Thyroid gland (tissue), 4 donors: Measurements from ENCODE around the gene LAMP2. TPM values are rescaled to one million over a fixed set of nuclear protein-coding genes. Genes with fewer than 3 reads are reported as not detected.

Experiments used
- DNase-seq, 2 donors: peaks; one replicate each; pipeline ENCODE4 v3.0.0-alpha.2; 2019
- H3K27ac ChIP-seq, 3 donors: fragments of 200-600 bp; sonication (generic); 1 replicate in 2 of 3; 2 replicates in 1 of 3; pipeline ENCODE4 v1.5.1; 2016 to 2019; ENCODE audit warnings: mild to moderate bottlenecking in 1 of 3, moderate library complexity in 1 of 3
- H3K27me3 ChIP-seq: fragments of 200-600 bp; sonication (generic); one replicate; pipeline ENCODE4 v1.5.1; 2019
- H3K36me3 ChIP-seq, 2 donors: fragments of 200-600 bp; sonication (generic); one replicate each; pipeline ENCODE4 v1.5.1; 2016 to 2019
- H3K4me1 ChIP-seq, 2 donors: fragments of 200-600 bp; sonication (generic); one replicate each; pipeline ENCODE4 v1.5.1; 2017 to 2019
- H3K4me3 ChIP-seq, 3 donors: fragments of 200-600 bp; sonication (generic); replicated peaks in 1 of 3; 1 replicate in 2 of 3; 2 replicates in 1 of 3; pipeline ENCODE4 v1.5.1; 2016; ENCODE audit warnings: mild to moderate bottlenecking in 1 of 3
- H3K9me3 ChIP-seq: fragments of 200-600 bp; sonication (generic); one replicate; pipeline ENCODE4 v1.5.1; 2017
- CTCF ChIP-seq, 6 experiments: fragments of 200-600 bp in 3 of 6; fragments of 450-650 bp in 3 of 6; sonication (generic) in 3 of 6; IDR thresholded peaks; one replicate each; pipeline ENCODE4 v1.5.1; 2016 to 2019; ENCODE audit warnings: antibody characterized with exemption in 6 of 6, mild to moderate bottlenecking in 2 of 6, inconsistent platforms in 1 of 6, moderate library complexity in 1 of 6
- POLR2A ChIP-seq, 2 donors: fragments of 450-650 bp; IDR thresholded peaks; one replicate each; pipeline ENCODE4 v1.6.1; 2017; ENCODE audit warnings: antibody characterized with exemption in 2 of 2, mild to moderate bottlenecking in 2 of 2, moderate library complexity in 1 of 2
- WGBS, 2 donors: methylation state at CpG; one replicate each; pipeline ENCODE4 v1.1.5; 2017; 5-methylcytosine and 5-hydroxymethylcytosine counted together
- intact Hi-C: fragments of 100-400 bp; cut with DNase I; formaldehyde crosslinking; loops from one replicate; pipeline ENCODE4 v1.15.1; 2023
- total RNA-seq, 4 donors: library from RNA; depleted of rRNA; stranded (reverse); fragments of >200 nt; gene quantifications; one replicate each; pipeline ENCODE4 v1.2.3, GENCODE V29; 2016

LAMP2 gene
- total RNA-seq, 4 donors from 2014 or later, result 189 to 225 (median 205) TPM

GRCh38 chrX:120468479-120468824 is 644 bp downstream of the LAMP2 start:
- no peaks in the 10 kb centered on the region for H3K27me3 ChIP-seq
- TF ChIP-seq POLR2A (IDR thresholded peaks at IDR 0.05) (no peak), CTCF (IDR thresholded peaks at IDR 0.05) (no peak)
- H3K4me3 ChIP-seq, result peak overlapping the region; percentile 26 to 56 (median 45)
- peaks cover 0 to 5% of the 10 kb centered on the region in 2 donors for H3K4me1 ChIP-seq
- intact Hi-C loops, result no loop called here
- H3K9me3 ChIP-seq, result no peaks in the 10 kb centered on the region
- DNase-seq, result no peak
- H3K27ac ChIP-seq, result peak overlapping the region; percentile 86 to 95 (median 90)
- WGBS, 2 donors, result 0% methylated on average over 2 of the region's 2 CpGs
- H3K36me3 ChIP-seq, result no peaks in the 10 kb centered on the region

GRCh38 chrX:120468071-120468470 is 1.0 kb downstream of the LAMP2 start:
- no peaks in the 10 kb centered on the region for H3K9me3 ChIP-seq
- H3K4me1 ChIP-seq, result peaks cover 0 to 5% of the 10 kb centered on the region in 2 donors
- TF ChIP-seq POLR2A (IDR thresholded peaks at IDR 0.05) (no peak), CTCF (IDR thresholded peaks at IDR 0.05) (no peak)
- no peaks in the 10 kb centered on the region for H3K36me3 ChIP-seq
- H3K27ac ChIP-seq, result peak overlapping the region in 2 of 3 donors; percentile 86 to 90
- H3K4me3 ChIP-seq, result peak overlapping the region in 2 of 3 donors; percentile 45 to 56
- WGBS, 2 donors, result 8 to 26% methylated on average over 4 of the region's 4 CpGs
- intact Hi-C loops, result no loop called here
- DNase-seq, result no peak
- no peaks in the 10 kb centered on the region for H3K27me3 ChIP-seq

GRCh38 chrX:120464411-120464810 is 4.7 kb downstream of the LAMP2 start:
- H3K36me3 ChIP-seq, result no peaks in the 10 kb centered on the region
- intact Hi-C loops, result no loop called here
- peaks cover 0 to 5% of the 10 kb centered on the region in 2 donors for H3K4me1 ChIP-seq
- TF ChIP-seq CTCF (IDR thresholded peaks at IDR 0.05) (no peak), POLR2A (IDR thresholded peaks at IDR 0.05) (no peak)
- DNase-seq, result no peak
- no peaks in the 10 kb centered on the region for H3K27me3 ChIP-seq
- H3K27ac ChIP-seq, result no peak overlapping the region
- no peak overlapping the region for H3K4me3 ChIP-seq
- no peaks in the 10 kb centered on the region for H3K9me3 ChIP-seq
- WGBS, 2 donors, result 92 to 93% methylated on average over 4 of the region's 4 CpGs

- no peaks in the 10 kb centered on the region for H3K27me3 ChIP-seq
- peak; percentile 11 to 18 for DNase-seq
- intact Hi-C loops, result no loop called here
Measured at GRCh38 chrX:120463241-120463640, 5.9 kb downstream of the LAMP2 start.

GRCh38 chrX:120462370-120462769 is 6.7 kb downstream of the LAMP2 start:
- Histone ChIP-seq H3K9me3 (no peaks in the 10 kb centered on the region), H3K4me3 (no peak overlapping the region), H3K36me3 (no peaks in the 10 kb centered on the region), H3K27ac (no peak overlapping the region), H3K4me1 (peaks cover 0 to 18% of the 10 kb centered on the region in 2 donors), H3K27me3 (no peaks in the 10 kb centered on the region)
- TF ChIP-seq POLR2A (IDR thresholded peaks at IDR 0.05) (no peak), CTCF (IDR thresholded peaks at IDR 0.05) (no peak)
- WGBS, 2 donors, result 79 to 94% methylated on average over 2 of the region's 2 CpGs
- intact Hi-C loops, result no loop called here
- no peak for DNase-seq

More at GRCh38 chrX:120463241-120463640, 5.9 kb downstream of the LAMP2 start:
- Histone ChIP-seq H3K36me3 (no peaks in the 10 kb centered on the region), H3K4me3 (no peak overlapping the region), H3K4me1 (peaks cover 5 to 9% of the 10 kb centered on the region in 2 donors), H3K9me3 (no peaks in the 10 kb centered on the region), H3K27ac (no peak overlapping the region)
- 71 to 90% methylated on average over 1 of the region's 1 CpG for WGBS, 2 donors
- no peak for TF ChIP-seq CTCF (IDR thresholded peaks at IDR 0.05)
- TF ChIP-seq POLR2A (IDR thresholded peaks at IDR 0.05), result no peak
